Liver (tissue), 9 donors: ENCODE data around the gene TMPRSS7. TPM values are rescaled to one million over a fixed set of nuclear protein-coding genes. Genes with fewer than 3 reads are reported as not detected.

ENCODE experiments used
- DNase-seq: peaks from one replicate; pipeline ENCODE4 v3.0.0-alpha.2; 2017; ENCODE audit warnings: low spot score
- H3K27ac ChIP-seq, 2 donors: one replicate each; pipeline ENCODE4 v1.7.0; 2013; ENCODE audit warnings: inconsistent platforms in 2 of 2, low read length in 2 of 2, control low read depth in 1 of 2, low read depth in 1 of 2, mild to moderate bottlenecking in 1 of 2
- H3K27me3 ChIP-seq, 4 donors: one replicate each; pipeline versions ENCODE4 v1.6.1 to v1.7.0; 2013; ENCODE audit warnings: low read length in 3 of 4, inconsistent platforms in 1 of 4, mild to moderate bottlenecking in 1 of 4, moderate library complexity in 1 of 4; ENCODE audit not compliant: control insufficient read depth in 4 of 4, insufficient read depth in 4 of 4
- H3K36me3 ChIP-seq, 4 donors: one replicate each; pipeline versions ENCODE4 v1.6.1 to v1.7.0; 2013; ENCODE audit warnings: low read length in 3 of 4, mild to moderate bottlenecking in 3 of 4, low read depth in 1 of 4, moderate library complexity in 1 of 4; ENCODE audit not compliant: control insufficient read depth in 4 of 4, insufficient read depth in 3 of 4
- H3K4me1 ChIP-seq, 4 donors: one replicate each; pipeline versions ENCODE4 v1.6.1 to v1.7.0; 2013; ENCODE audit warnings: low read length in 3 of 4, mild to moderate bottlenecking in 3 of 4, moderate library complexity in 1 of 4; ENCODE audit not compliant: control insufficient read depth in 4 of 4, insufficient read depth in 4 of 4
- H3K4me3 ChIP-seq, 3 donors: one replicate each; pipeline versions ENCODE4 v1.6.1 to v1.7.0; 2013; ENCODE audit warnings: low read length in 3 of 3, control low read depth in 1 of 3, low read depth in 1 of 3, mild to moderate bottlenecking in 1 of 3
- H3K9ac ChIP-seq, 2 donors: one replicate each; pipeline ENCODE4 v1.7.0; 2013; ENCODE audit warnings: low read length in 2 of 2, mild to moderate bottlenecking in 2 of 2, moderate library complexity in 2 of 2, control low read depth in 1 of 2, low read depth in 1 of 2
- H3K9me3 ChIP-seq, 4 donors: one replicate each; pipeline versions ENCODE4 v1.6.1 to v1.7.0; 2013; ENCODE audit warnings: low read length in 3 of 4; ENCODE audit not compliant: control insufficient read depth in 4 of 4
- FOXA1 ChIP-seq: IDR thresholded peaks from 2 replicates; pipeline ENCODE4 v1.6.1; 2016; ENCODE audit warnings: antibody characterized with exemption
- GABPA ChIP-seq, 2 donors: IDR thresholded peaks in 1 of 2; conservative IDR thresholded peaks in 1 of 2; 2 replicates each; pipeline ENCODE4 v1.6.1; 2016; ENCODE audit warnings: antibody characterized with exemption in 2 of 2, mild to moderate bottlenecking in 1 of 2, moderate library complexity in 1 of 2
- HNF4A ChIP-seq, 2 donors: conservative IDR thresholded peaks; 2 replicates each; pipeline ENCODE4 v1.6.1; 2016; ENCODE audit warnings: antibody characterized with exemption in 2 of 2, mild to moderate bottlenecking in 2 of 2
- HNF4G ChIP-seq: IDR thresholded peaks from 2 replicates; pipeline ENCODE4 v1.6.1; 2016; ENCODE audit warnings: antibody characterized with exemption
- NR2F2 ChIP-seq: IDR thresholded peaks from 2 replicates; pipeline ENCODE4 v1.6.1; 2016; ENCODE audit warnings: antibody characterized with exemption
- RAD21 ChIP-seq, 2 donors: IDR thresholded peaks; 2 replicates each; pipeline ENCODE4 v1.6.1; 2016; ENCODE audit warnings: antibody characterized with exemption in 2 of 2, mild to moderate bottlenecking in 2 of 2
- RXRA ChIP-seq, 2 donors: IDR thresholded peaks; 2 replicates each; pipeline ENCODE4 v1.6.1; 2017 to 2018; ENCODE audit warnings: antibody characterized with exemption in 2 of 2, mild to moderate bottlenecking in 1 of 2
- SP1 ChIP-seq: IDR thresholded peaks from 2 replicates; pipeline ENCODE4 v1.6.1; 2018; ENCODE audit warnings: antibody characterized with exemption, mild to moderate bottlenecking
- YY1 ChIP-seq: IDR thresholded peaks from 2 replicates; pipeline ENCODE4 v1.6.1; 2016; ENCODE audit warnings: antibody characterized with exemption, mild to moderate bottlenecking
- WGBS: extraction: QIAGEN DNeasy Blood & Tissue Kit; methylation state at CpG from one replicate; pipeline ENCODE4 v1.1.7; 2013; 5-methylcytosine and 5-hydroxymethylcytosine counted together
- polyA plus RNA-seq, 2 donors: library from polyadenylated mRNA; stranded (reverse) in 1 of 2; unstranded in 1 of 2; fragments of 200-250 nt in 1 of 2; fragments of >200 nt in 1 of 2; fragmentation: Nextera tagmentation in 1 of 2; extraction: Ambion mirVana in 1 of 2; gene quantifications; one replicate each; pipeline versions ENCODE4 v1.2.1 to v1.2.3, GENCODE V29; 2013 to 2015
- total RNA-seq, 2 donors: library from RNA; depleted of rRNA; stranded (reverse); fragments of >200 nt; gene quantifications; one replicate each; pipeline ENCODE4 v1.2.3, GENCODE V29; 2014
- TF ChIP-seq, protein P1 (sequence below): IDR thresholded peaks from 2 replicates; pipeline ENCODE4 v1.6.1; 2016; ENCODE audit warnings: antibody characterized with exemption
- TF ChIP-seq, protein P2 (sequence below): fragments of 150-350 bp; IDR thresholded peaks from 2 replicates; pipeline ENCODE4 v1.5.1; 2017; ENCODE audit warnings: improper control_type of control experiment, low read depth, low read length; ENCODE audit not compliant: missing input control
- TF ChIP-seq, protein P3 (sequence below): IDR thresholded peaks from 2 replicates; pipeline ENCODE4 v1.6.1; 2016; ENCODE audit warnings: antibody characterized with exemption
- TF ChIP-seq, protein P4 (sequence below): IDR thresholded peaks from 2 replicates; pipeline ENCODE4 v1.6.1; 2016; ENCODE audit warnings: antibody characterized with exemption
- donor health status: healthy.
- donor health status: healthy.
- donor health status: healthy.
- donor health status: healthy.
- donor health status: healthy.

The TMPRSS7 gene
- total and polyA plus RNA-seq, 4 donors = not detected

DNA sequence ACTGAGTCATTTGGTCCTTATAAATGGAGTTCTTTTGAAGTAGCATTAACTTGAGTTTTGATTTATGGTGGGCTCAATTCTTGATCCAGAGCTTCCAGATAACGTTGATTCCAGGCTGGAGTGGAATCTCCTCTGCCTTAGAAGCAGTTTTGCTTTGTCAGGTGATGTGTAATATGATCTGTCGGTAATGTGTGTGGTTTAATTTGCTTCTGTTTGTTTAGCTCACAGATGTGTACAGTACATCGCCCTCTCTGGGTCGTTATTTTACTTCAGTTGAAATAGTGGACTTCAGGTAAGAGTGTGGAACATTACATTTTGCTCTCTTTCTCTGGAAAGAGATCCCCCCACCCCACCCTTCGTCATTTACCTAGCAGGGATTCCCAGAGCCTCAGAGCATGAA lies 74.8 kb downstream of the TMPRSS7 start:
- no peak overlapping the region for H3K9ac ChIP-seq
- no peak overlapping the region for H3K4me3 ChIP-seq
- H3K9me3 ChIP-seq = no peaks in the 10 kb centered on the region
- no peaks in the 10 kb centered on the region for H3K36me3 ChIP-seq
- TF ChIP-seq RAD21 (IDR thresholded peaks at IDR 0.05) (no peak), YY1 (no peak), NR2F2 (no peak), FOXA1 (no peak), RXRA (IDR thresholded peaks at IDR 0.05) (no peak)
- TF ChIP-seq, protein P1, sequence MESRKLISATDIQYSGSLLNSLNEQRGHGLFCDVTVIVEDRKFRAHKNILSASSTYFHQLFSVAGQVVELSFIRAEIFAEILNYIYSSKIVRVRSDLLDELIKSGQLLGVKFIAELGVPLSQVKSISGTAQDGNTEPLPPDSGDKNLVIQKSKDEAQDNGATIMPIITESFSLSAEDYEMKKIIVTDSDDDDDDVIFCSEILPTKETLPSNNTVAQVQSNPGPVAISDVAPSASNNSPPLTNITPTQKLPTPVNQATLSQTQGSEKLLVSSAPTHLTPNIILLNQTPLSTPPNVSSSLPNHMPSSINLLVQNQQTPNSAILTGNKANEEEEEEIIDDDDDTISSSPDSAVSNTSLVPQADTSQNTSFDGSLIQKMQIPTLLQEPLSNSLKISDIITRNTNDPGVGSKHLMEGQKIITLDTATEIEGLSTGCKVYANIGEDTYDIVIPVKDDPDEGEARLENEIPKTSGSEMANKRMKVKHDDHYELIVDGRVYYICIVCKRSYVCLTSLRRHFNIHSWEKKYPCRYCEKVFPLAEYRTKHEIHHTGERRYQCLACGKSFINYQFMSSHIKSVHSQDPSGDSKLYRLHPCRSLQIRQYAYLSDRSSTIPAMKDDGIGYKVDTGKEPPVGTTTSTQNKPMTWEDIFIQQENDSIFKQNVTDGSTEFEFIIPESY = no peak
- whole genome bisulfite sequencing = 38% methylated on average over 5 of the region's 5 CpGs
- H3K27ac ChIP-seq = no peak overlapping the region
- no peaks in the 10 kb centered on the region for H3K27me3 ChIP-seq
- DNase-seq = no peak
- H3K4me1 ChIP-seq = no peaks in the 10 kb centered on the region

DNA sequence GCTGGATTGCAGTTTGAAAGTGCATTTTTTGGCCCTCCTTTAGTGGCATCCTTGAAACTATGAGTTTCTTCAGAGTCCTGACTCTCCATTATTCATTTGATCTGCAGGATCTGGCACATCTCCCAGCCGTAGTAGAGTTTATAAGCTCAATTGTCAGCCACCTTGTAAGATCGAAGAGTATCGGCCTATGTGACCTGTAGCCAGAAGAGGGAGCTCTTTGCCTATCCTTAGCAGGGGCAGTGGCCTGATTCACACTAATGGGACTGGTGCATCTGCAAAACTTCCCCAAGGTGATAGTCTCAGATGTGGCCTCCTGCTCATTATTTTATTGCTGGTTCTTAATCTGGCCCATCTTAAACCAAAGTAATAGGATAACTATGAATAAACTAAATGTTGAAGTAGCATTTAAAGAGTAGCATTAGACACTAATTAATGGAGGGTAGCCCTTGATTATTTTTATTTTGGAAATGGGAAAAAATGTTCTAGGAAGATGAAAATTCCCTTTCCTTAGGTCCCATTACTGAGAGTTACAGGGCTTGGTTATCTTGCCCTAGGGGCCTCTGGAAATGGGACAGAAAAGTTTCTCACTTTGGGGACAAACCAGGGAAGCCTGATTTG lies 77.4 kb downstream of the TMPRSS7 start:
- Histone ChIP-seq H3K27ac (no peak overlapping the region), H3K9me3 (no peaks in the 10 kb centered on the region), H3K9ac (no peak overlapping the region), H3K4me3 (no peak overlapping the region), H3K27me3 (peaks cover 0 to 3% (median 0%) of the 10 kb centered on the region in 4 donors), H3K4me1 (peaks cover 0 to 3% (median 0%) of the 10 kb centered on the region in 4 donors), H3K36me3 (no peaks in the 10 kb centered on the region)
- TF ChIP-seq, protein P1 = no peak
- TF ChIP-seq, protein P2, sequence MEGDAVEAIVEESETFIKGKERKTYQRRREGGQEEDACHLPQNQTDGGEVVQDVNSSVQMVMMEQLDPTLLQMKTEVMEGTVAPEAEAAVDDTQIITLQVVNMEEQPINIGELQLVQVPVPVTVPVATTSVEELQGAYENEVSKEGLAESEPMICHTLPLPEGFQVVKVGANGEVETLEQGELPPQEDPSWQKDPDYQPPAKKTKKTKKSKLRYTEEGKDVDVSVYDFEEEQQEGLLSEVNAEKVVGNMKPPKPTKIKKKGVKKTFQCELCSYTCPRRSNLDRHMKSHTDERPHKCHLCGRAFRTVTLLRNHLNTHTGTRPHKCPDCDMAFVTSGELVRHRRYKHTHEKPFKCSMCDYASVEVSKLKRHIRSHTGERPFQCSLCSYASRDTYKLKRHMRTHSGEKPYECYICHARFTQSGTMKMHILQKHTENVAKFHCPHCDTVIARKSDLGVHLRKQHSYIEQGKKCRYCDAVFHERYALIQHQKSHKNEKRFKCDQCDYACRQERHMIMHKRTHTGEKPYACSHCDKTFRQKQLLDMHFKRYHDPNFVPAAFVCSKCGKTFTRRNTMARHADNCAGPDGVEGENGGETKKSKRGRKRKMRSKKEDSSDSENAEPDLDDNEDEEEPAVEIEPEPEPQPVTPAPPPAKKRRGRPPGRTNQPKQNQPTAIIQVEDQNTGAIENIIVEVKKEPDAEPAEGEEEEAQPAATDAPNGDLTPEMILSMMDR = peak; percentile 65
- TF ChIP-seq, protein P3, sequence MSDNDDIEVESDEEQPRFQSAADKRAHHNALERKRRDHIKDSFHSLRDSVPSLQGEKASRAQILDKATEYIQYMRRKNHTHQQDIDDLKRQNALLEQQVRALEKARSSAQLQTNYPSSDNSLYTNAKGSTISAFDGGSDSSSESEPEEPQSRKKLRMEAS = no peak
- TF ChIP-seq, protein P4, sequence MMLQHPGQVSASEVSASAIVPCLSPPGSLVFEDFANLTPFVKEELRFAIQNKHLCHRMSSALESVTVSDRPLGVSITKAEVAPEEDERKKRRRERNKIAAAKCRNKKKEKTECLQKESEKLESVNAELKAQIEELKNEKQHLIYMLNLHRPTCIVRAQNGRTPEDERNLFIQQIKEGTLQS = no peak
- no peak for TF ChIP-seq HNF4G
- no peak for TF ChIP-seq HNF4A (conservative IDR thresholded peaks at IDR 0.05)
- TF ChIP-seq GABPA (IDR thresholded peaks at IDR 0.05 in 1 of 2, conservative IDR thresholded peaks at IDR 0.05 in 1 of 2) = no peak
- TF ChIP-seq RAD21 (IDR thresholded peaks at IDR 0.05) = peak; percentile 85 to 89
- TF ChIP-seq SP1 = no peak
- 26% methylated on average over 3 of the region's 3 CpGs for WGBS
- DNase-seq = no peak
